ENCODE data around the gene OR2AG1.

- TF ChIP-seq CTCF (IDR thresholded peaks at IDR 0.05) (no peak), POLR2A (IDR thresholded peaks at IDR 0.05) (no peak)
These were observed 10.6 kb upstream of the OR2AG1 start, which contains the start of gene OR2AG2 for GRCh38 chr11:6771926-6772893.

All from Peyer's patch (tissue), 4 donors.